HL-60/S4 treated with phorbol 12-myristate 13-acetate at 8.2 ng/mL for 4 days and 3 days (cell line): ENCODE results near the gene KCTD12.

Experiments
- in situ Hi-C: fragments of 300-500 bp; cut with MboI; formaldehyde crosslinking; loops from 2 replicates; pipeline ENCODE4 v1.15.0; 2022; ENCODE audit warnings: low sequenced_read_pairs

The KCTD12 gene

GRCh38 chr13:76860706-76861105 is 25.5 kb downstream of the KCTD12 start:
- in situ Hi-C loops: no loop called here

GRCh38 chr13:76854894-76855293 is 31.3 kb downstream of the KCTD12 start:
- in situ Hi-C loops: no loop called here

GRCh38 chr13:76853921-76854608 is 32.1 kb downstream of the KCTD12 start:
- in situ Hi-C loops: no loop called here

GRCh38 chr13:76853481-76853880 is 32.7 kb downstream of the KCTD12 start:
- in situ Hi-C loops: no loop called here

GRCh38 chr13:76852986-76853385 is 33.2 kb downstream of the KCTD12 start:
- in situ Hi-C loops: no loop called here

- in situ Hi-C loops: no loop called here
Observed at GRCh38 chr13:76851961-76852360, 34.2 kb downstream of the KCTD12 start.

GRCh38 chr13:76849493-76849892 is 36.7 kb downstream of the KCTD12 start:
- in situ Hi-C loops: no loop called here

GRCh38 chr13:76848596-76848995 is 37.6 kb downstream of the KCTD12 start:
- in situ Hi-C loops: no loop called here

GRCh38 chr13:76846363-76846762 is 39.8 kb downstream of the KCTD12 start:
- in situ Hi-C loops: no loop called here

GRCh38 chr13:76845865-76846264 is 40.3 kb downstream of the KCTD12 start:
- in situ Hi-C loops: no loop called here

GRCh38 chr13:76845367-76845766 is 40.8 kb downstream of the KCTD12 start:
- in situ Hi-C loops: no loop called here

- in situ Hi-C loops: no loop called here
Observed at GRCh38 chr13:76837801-76838200, 48.4 kb downstream of the KCTD12 start.

- in situ Hi-C loops: no loop called here
Observed at GRCh38 chr13:76836311-76836710, 49.9 kb downstream of the KCTD12 start.

- in situ Hi-C loops: no loop called here
Observed at GRCh38 chr13:76833441-76833954, 52.7 kb downstream of the KCTD12 start.

GRCh38 chr13:76832258-76832988 is 53.8 kb downstream of the KCTD12 start:
- in situ Hi-C loops: no loop called here

GRCh38 chr13:76830805-76831204 is 55.4 kb downstream of the KCTD12 start:
- in situ Hi-C loops: no loop called here
